Measurements from ENCODE around the gene ABCA3. TPM values are rescaled to one million over a fixed set of nuclear protein-coding genes. Genes with fewer than 3 reads are reported as not detected.
A peak's percentile ranks its signal among the peaks of the same experiment; 100 is the strongest.

Gene ABCA3
- total RNA-seq = 0.88 and 1.4 TPM in 2 replicates

DNA sequence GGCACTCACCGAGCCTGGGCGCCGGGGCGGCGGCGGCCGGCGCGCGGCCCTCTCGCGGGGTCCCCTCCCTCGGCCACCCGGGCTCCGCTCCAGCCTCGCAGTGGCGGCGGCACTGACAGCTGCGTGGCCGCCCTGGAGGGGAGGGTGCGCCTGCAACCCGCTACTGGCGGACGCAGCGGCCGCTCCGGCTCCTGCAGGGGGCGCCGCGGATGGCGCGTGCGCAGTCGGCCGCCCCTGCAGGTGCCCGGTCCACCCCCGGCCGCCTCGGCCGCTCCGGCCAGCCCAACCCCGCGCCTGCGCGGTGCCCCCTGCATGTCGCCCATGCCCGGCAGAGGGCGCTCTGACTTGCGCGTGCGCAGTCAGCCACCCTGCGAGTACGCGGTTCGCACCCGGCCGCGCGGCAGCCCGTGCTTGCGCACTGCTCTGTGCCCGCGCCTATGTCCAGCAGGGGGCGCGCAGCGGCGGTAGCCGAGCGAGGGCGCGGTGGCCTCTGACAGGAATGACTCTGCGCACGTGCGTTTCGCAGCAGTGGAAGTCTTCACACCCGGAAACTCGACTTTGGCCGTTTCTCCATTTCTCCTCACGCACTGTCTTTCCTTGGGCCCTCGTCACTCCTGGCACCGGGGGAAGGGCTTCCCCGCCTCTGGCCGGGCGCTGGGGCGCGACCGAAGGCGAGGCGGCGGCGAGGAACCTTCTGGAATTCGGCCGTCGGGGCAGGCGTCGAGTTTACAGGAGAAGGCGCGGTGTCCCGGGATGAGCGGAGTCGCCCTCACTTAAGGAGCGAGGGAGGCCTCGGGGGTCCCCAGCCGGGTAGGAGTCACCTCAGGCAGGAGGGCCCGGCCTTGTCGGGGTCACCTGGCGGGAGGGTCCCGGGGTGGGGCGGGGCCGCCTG is at the start of gene ABCA3:
Gene ABCA3, minus strand, starts transcription at position 165 of the 892 bp plus-strand sequence. CDS start 14,262 bp downstream, outside the sequence.
- Histone ChIP-seq H3K36me3 (ENCODE audit: insufficient read depth, low read length) (no peaks in the 10 kb centered on the region), H2AFZ (ENCODE audit: low read length) (peak within 1 kb of the TSS; percentile 76), H3K4me3 (ENCODE audit: insufficient read depth, low read length) (peak within 1 kb of the TSS; percentile 67), H3K4me2 (ENCODE audit: insufficient read depth, low read length) (peak within 1 kb of the TSS; percentile 80), H3K4me1 (ENCODE audit: insufficient read depth, low read length) (peaks cover 5% of the 10 kb centered on the region), H3K79me2 (ENCODE audit: insufficient read depth, low read length) (no peaks in the 10 kb centered on the region), H3K9me3 (ENCODE audit: low read depth, low read length) (no peaks in the 10 kb centered on the region), H3K27ac (ENCODE audit: low read depth, low read length) (no peak within 1 kb of the TSS), H4K20me1 (ENCODE audit: insufficient read depth, low read length) (no peaks in the 10 kb centered on the region), H3K27me3 (ENCODE audit: insufficient read depth, low read length) (peaks cover 55% of the 10 kb centered on the region)
- DNase-seq (ENCODE audit: insufficient read length, low spot score, missing footprints) = peak; percentile 100
- TF ChIP-seq, protein P1, sequence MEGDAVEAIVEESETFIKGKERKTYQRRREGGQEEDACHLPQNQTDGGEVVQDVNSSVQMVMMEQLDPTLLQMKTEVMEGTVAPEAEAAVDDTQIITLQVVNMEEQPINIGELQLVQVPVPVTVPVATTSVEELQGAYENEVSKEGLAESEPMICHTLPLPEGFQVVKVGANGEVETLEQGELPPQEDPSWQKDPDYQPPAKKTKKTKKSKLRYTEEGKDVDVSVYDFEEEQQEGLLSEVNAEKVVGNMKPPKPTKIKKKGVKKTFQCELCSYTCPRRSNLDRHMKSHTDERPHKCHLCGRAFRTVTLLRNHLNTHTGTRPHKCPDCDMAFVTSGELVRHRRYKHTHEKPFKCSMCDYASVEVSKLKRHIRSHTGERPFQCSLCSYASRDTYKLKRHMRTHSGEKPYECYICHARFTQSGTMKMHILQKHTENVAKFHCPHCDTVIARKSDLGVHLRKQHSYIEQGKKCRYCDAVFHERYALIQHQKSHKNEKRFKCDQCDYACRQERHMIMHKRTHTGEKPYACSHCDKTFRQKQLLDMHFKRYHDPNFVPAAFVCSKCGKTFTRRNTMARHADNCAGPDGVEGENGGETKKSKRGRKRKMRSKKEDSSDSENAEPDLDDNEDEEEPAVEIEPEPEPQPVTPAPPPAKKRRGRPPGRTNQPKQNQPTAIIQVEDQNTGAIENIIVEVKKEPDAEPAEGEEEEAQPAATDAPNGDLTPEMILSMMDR (IDR thresholded peaks at IDR 0.05; ENCODE audit: extremely low read depth, low read depth, low read length) = peak; percentile 89

DNA sequence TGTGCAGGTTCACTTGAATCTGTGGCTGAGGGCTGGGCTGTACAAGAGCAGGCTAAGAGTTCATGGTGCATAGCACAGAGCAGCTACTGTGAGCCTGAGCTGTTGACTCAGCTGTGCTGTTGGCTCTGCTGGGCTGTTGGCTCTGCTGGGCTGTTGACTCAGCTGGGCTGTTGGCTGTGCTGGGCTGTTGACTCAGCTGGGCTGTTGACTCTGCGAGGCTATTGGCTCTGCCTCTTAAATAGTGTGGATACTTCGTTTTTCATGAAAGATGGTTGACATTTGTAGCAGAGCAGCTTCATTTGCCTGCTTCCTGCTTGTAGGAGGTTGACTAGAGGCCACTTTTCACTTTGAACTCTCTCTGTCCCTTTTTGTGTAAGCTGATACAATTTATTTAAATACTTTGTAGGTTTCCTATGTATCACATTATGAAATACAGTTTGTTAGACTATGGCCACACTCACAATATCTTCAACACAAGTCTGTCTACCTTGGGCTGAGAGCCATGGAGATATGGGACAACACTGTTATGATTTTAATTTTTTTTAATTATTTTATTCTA is 48.4 kb upstream of the ABCA3 start:
- no peak overlapping the region for H2AFZ ChIP-seq (ENCODE audit: low read length)

DNA sequence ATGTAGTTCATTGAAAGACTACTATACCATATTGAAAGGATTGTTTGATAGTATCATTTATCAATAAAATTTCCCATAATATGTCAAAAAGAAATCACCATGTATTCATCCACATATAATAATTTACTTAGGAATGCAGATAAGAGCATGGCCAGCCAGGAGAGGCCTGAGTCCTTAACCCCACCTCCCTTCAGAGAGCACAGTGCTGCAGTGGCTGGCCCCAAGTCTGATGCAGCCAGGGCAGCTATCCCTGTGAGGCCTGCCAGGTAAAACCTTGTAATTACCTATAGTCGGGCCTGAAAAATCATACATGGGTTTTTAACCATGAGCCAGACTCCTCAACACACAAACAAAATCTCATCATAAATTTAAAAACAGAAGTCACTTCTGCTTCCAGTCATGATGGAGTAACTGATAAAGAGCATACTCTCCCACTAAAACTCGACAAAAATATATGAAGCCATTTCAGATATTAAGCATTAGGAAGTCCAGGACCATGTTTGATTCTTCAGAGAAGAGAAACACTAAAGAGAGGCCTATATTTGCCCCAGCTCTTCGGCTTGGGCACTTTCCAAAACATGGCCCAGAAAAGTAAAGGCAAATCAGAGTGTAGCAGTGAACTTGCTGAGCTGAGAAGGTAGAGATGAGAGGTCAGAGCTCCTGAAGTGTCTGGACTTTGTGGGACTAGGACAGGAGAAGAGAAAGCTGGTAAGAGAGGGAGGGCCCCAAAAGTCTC is 47.8 kb upstream of the ABCA3 start:
- H3K4me3 ChIP-seq (ENCODE audit: insufficient read depth, low read length) = no peak overlapping the region

More for the DNA sequence above, 48.4 kb upstream of the ABCA3 start:
- no peak overlapping the region for H3K4me2 ChIP-seq (ENCODE audit: insufficient read depth, low read length)
- no peaks in the 10 kb centered on the region for H3K36me3 ChIP-seq (ENCODE audit: insufficient read depth, low read length)
- no peaks in the 10 kb centered on the region for H3K79me2 ChIP-seq (ENCODE audit: insufficient read depth, low read length)
- no peaks in the 10 kb centered on the region for H3K27me3 ChIP-seq (ENCODE audit: insufficient read depth, low read length)
- H3K4me3 ChIP-seq (ENCODE audit: insufficient read depth, low read length) = no peak overlapping the region
- H4K20me1 ChIP-seq (ENCODE audit: insufficient read depth, low read length) = no peaks in the 10 kb centered on the region
- DNase-seq (ENCODE audit: insufficient read length, low spot score, missing footprints) = peak; percentile 86
- TF ChIP-seq, protein P1 (IDR thresholded peaks at IDR 0.05; ENCODE audit: extremely low read depth, low read depth, low read length) = no peak
- no peak overlapping the region for H3K27ac ChIP-seq (ENCODE audit: low read depth, low read length)
- H3K4me1 ChIP-seq (ENCODE audit: insufficient read depth, low read length) = no peaks in the 10 kb centered on the region
- no peaks in the 10 kb centered on the region for H3K9me3 ChIP-seq (ENCODE audit: low read depth, low read length)

More for the DNA sequence above, 47.8 kb upstream of the ABCA3 start:
- H3K9me3 ChIP-seq (ENCODE audit: low read depth, low read length) = no peaks in the 10 kb centered on the region
- no peaks in the 10 kb centered on the region for H3K36me3 ChIP-seq (ENCODE audit: insufficient read depth, low read length)
- no peak overlapping the region for H3K4me2 ChIP-seq (ENCODE audit: insufficient read depth, low read length)
- no peak overlapping the region for H3K27ac ChIP-seq (ENCODE audit: low read depth, low read length)
- no peak overlapping the region for H2AFZ ChIP-seq (ENCODE audit: low read length)
- TF ChIP-seq, protein P1 (IDR thresholded peaks at IDR 0.05; ENCODE audit: extremely low read depth, low read depth, low read length) = no peak
- no peak for DNase-seq (ENCODE audit: insufficient read length, low spot score, missing footprints)
- no peaks in the 10 kb centered on the region for H3K4me1 ChIP-seq (ENCODE audit: insufficient read depth, low read length)
- H4K20me1 ChIP-seq (ENCODE audit: insufficient read depth, low read length) = no peaks in the 10 kb centered on the region
- H3K27me3 ChIP-seq (ENCODE audit: insufficient read depth, low read length) = no peaks in the 10 kb centered on the region
- no peaks in the 10 kb centered on the region for H3K79me2 ChIP-seq (ENCODE audit: insufficient read depth, low read length)
